ENCODE data around the gene UCN3.

UCN3 gene

DNA sequence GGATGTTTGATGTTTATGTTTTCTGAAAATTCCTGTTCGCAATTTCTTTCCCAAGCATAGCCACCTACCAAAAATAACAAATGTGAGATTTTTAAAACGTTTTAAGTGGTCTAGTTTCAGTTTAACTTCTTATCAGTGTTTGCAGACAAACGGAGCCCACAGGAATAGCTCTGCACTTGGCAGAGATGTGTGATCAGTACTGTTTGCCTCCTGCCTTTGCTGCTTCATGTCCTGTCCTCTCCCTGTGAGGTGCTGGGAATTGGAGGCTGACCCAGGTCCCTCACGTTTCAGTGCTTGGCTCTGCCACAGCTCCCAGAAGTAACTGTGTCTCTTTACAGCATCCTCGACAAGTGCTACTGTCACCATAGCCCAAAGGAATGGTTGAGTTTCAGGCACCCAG, 1.2 kb downstream of the UCN3 start:
- in situ Hi-C loops (cut with HindIII; ENCODE audit: low sequenced_read_pairs): no loop called here

DNA sequence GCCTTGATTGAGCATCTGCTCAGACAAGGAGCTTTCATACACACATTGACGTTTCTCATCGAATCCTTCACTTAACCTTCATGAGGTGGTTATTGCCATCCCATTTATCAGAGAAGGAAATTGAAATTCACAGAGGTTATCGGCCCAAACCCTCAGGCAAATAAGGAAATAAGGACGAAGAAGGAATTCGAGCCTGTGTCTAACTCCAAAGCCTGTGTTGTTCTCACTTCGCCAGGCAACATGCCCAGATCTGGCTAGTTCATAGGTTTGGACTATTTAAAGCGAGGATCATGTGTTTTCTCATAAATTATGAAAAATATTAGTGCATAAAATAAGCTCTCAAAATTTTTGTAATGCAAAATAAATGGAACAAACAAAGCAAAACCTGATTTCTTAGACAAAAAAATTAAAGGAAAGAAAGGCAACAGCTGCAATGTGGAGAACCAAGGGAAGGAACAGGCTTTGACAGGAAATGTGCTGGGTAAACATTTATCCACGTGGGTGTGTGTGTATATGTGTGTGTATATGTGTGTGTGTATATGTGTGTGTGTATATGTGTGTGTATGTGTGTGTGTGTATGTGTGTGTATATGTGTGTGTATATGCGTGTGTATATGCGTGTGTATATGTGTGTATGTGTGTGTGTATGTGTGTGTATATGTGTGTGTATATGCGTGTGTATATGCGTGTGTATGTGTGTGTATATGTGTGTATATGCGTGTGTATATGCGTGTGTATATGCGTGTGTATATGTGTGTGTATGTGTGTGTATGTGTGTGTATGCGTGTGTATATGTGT, 4.8 kb downstream of the UCN3 start:
- in situ Hi-C loops (cut with HindIII; ENCODE audit: low sequenced_read_pairs): no loop called here

DNA sequence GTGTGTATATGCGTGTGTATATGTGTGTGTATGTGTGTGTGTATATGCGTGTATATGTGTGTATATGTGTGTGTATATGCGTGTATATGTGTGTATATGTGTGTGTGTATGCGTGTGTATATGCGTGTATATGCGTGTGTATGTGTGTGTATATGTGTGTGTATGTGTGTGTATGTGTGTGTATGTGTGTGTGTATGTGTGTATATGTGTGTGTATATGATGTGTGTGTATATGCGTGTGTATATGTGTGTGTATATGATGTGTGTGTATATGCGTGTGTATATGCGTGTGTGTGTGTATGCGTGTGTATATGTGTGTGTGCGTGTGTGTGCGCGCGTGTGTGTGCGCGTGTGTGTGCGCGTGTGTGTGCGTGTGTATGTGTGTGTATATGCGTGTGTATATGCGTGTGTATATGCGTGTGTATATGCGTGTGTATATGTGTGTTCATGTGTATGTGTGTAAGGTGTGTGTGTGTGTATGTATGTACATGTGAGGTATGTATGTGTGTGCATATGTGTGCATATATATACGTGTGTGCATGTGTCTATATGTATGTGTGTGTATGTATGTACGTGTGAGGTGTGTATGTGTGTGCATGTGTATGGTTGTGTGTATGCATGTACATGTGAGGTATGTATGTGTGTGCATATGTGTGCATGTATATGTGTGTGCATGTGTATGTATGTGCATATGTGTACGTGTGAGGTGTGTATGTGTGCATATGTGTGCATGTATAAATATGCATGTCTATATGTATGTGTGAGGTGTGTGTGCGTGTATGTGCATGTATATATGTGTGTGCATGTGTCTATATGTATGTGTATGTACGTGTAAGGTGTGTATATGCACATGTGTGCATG, 6.0 kb downstream of the UCN3 start:
- in situ Hi-C loops (cut with HindIII; ENCODE audit: low sequenced_read_pairs): no loop called here

DNA sequence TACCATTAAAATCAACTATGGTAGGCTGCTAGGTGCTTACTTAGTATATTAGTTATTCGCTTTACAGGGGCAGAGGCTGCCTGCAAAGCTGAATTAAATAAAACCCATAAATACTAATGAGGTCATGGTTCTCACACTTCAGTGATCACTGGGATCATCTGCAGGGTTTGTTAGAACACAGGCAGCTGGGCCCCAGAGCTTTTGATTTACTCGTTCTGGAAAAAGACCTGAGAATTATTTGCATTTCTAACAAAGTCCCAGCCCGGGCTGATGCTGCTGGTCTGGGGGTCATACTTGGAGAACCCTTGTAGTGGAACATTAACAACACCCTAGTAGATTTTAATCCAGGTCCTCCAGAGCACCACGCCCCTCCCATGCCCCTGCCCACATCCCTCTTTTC, 8.5 kb downstream of the UCN3 start:
- in situ Hi-C loops (cut with HindIII; ENCODE audit: low sequenced_read_pairs): no loop called here

DNA sequence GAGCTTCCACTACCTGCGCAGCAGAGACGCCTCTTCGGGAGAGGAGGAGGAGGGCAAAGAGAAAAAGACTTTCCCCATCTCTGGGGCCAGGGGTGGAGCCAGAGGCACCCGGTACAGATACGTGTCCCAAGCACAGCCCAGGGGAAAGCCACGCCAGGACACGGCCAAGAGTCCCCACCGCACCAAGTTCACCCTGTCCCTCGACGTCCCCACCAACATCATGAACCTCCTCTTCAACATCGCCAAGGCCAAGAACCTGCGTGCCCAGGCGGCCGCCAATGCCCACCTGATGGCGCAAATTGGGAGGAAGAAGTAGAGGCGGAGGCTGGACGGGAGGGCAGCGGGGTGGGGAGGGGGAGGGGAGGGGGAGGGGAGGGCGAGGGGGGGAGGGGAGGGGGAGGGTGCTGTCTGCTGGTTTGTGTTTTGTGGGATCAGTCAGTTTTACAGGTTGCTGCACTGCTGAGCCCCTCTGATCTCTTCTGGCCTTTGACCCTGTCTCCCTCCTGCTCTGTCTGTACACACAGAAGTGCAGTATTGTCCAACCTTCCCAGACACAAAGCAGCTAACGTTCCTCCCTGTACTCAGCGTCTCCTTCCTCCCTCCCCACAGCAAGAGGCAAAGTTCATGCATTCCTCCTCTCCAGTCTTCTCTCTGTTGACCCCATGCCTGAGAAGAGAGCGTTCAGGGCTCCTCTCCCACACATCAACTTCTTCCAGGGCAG, 9.3 kb downstream of the UCN3 start:
- in situ Hi-C loops (cut with HindIII; ENCODE audit: low sequenced_read_pairs): no loop called here

DNA sequence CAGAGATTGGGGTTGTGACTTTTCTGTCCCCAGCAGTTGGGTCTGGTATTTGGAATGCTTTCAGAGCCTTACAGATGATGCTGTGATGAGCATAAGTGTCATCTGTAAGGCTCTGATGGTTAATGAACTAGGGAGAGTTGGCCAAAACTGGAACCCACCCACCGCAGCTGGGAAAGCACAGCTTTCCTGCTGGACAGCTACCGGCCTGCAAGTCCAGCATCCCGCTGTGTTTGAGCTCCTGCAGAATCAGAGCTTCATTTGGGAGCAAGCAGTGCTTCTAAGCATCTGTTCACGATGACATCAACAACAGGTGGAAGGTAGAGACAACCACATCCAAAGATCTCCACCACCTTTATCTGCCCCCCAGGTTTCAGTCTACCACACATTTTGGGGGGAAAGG, 11.7 kb downstream of the UCN3 start:
- in situ Hi-C loops (cut with HindIII; ENCODE audit: low sequenced_read_pairs): loop anchor here (25.0 kb wide), 1 partner anchor 111 kb away; the partner anchor contains the start of gene CALML5

DNA sequence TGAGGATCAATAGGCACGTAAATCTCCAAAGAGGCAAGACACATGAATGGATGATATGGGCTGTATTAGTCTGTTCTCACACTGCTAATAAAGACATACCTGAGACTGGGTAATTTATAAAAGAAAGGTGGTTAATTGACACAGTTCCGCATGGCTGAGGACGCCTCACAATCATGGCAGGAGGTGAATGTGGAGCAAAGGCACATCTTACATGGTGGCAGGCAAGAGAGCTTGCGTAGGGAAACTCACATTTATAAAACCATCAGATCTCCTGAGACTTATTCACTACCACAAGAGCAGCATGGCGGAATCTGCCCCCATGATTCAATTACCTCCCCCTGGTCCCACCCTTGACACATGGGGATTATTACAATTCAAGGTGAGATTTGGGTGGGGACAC, 14.4 kb downstream of the UCN3 start:
- in situ Hi-C loops (cut with HindIII; ENCODE audit: low sequenced_read_pairs): loop anchor here (25.0 kb wide), 1 partner anchor 108 kb away; the partner anchor contains the start of gene CALML5

DNA sequence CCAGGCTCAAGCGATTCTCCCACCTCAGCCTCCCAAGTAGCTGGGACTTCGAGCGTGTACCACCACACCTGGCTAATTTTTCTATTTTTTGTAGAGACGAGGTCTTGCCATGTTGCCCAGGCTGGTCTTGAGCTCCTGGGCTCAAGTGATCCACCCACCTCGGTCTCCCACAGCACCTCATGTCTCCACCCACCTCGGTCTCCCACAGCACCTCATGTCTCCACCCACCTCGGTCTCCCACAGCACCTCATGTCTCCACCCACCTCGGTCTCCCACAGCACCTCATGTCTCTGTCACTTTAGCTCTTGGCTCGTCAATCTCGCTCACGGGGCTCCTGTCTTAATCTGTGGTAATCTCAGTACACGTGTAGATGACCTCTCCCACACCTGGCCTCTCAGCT, 15.6 kb downstream of the UCN3 start:
- in situ Hi-C loops (cut with HindIII; ENCODE audit: low sequenced_read_pairs): loop anchor here (25.0 kb wide), 1 partner anchor 107 kb away; the partner anchor contains the start of gene CALML5

DNA sequence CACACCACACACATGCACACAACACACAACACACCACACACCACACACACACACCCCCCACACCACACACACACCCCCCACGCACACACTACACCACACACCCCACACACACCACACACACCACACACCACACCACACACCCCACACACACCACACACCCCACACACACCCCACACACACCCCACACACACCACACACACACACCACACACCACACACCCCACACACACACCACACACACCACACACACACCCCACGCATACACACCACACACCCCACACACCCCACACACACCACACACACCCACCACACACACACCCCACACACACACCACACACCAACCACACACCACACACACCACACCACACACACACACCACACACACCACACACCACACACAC, 16.4 kb downstream of the UCN3 start:
- in situ Hi-C loops (cut with HindIII; ENCODE audit: low sequenced_read_pairs): loop anchor here (25.0 kb wide), 1 partner anchor 106 kb away; the partner anchor contains the start of gene CALML5

DNA sequence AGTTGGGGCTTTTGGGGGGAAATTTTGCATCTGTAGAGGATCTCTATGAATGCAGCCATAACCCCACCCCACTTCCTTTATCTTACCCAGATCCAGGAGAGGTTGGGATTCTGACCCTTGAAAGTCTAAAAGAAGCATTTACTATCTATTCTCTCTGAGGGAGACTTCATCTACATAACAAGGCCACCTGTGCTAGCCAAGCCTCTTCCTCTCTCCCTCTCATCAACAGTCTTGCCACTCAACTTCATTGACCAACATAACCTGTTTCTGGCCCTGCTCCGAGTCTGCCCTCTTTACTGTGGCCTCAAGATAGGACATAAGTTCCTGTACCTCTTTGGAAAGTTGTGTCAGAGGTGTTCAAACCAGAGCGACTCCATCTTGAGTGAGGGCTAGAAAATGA, 20.5 kb downstream of the UCN3 start:
- in situ Hi-C loops (cut with HindIII; ENCODE audit: low sequenced_read_pairs): loop anchor here (25.0 kb wide), 1 partner anchor 102 kb away; the partner anchor contains the start of gene CALML5

DNA sequence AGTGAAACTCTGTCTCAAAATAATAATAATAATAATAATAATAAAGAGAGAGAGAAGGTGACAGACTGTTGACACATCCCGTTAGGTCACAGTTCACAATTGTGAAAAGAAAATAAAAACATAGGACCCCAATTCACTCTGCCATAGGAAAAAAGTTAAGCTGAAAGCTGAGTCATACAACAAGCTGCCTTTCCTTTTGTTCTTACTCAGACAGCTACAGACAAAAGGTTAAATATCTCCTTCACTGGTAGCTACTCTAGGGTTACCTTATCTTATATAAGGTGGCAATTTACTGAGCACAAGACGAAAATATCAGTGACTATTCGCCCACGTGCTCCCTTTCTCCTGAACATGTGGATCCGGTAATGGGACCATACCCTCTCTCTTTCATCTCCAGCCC, 22.4 kb downstream of the UCN3 start:
- in situ Hi-C loops (cut with HindIII; ENCODE audit: low sequenced_read_pairs): loop anchor here (25.0 kb wide), 1 partner anchor 100 kb away; the partner anchor contains the start of gene CALML5

DNA sequence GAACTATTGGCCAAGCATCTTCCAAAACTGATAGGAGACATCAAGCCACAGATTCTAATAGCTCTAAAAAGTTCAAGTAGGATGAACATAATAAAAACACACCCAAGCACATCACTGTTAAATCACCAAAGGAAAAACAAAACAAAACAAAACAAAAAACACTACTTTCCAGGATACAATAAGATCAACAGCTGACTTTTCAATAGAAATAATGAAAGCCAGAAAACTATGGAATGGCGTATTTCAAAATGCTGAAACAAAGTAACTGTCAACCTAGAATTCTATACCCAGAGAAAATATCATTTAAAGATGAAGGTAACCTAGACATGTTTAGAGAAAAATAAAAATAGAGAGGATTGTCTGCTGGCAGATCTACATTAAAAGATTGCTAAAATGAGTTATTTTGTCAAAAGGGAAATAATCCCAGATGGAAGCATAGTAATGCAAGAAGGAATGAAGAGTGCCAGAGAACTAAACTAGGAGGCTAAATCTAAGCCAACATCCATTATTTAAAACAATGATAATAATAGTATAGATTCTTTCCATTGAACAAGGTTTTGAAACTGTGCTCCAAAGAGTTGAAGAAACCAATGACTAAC, 25.9 kb downstream of the UCN3 start:
- in situ Hi-C loops (cut with HindIII; ENCODE audit: low sequenced_read_pairs): loop anchor here (25.0 kb wide), 1 partner anchor 97 kb away; the partner anchor contains the start of gene CALML5

DNA sequence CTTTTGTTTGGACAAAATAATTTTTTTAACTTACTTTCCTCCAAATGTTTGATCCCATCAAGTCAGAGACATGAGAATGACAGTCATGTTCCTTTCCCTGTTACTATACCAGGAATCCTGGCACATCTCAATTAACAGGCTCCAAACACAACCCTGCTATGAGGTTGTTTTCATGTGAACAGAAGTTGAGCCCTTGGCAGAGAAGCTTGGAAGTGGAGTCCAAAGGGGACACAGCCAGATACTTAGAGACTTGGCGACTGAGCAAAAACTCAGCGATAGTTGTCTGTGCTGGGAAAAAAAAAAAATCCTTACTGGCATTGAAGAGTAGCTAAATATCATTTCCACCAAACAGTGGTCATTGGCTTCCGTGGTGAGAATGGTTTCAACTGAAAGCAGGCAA, 27.0 kb downstream of the UCN3 start:
- in situ Hi-C loops (cut with HindIII; ENCODE audit: low sequenced_read_pairs): loop anchor here (25.0 kb wide), 1 partner anchor 96 kb away; the partner anchor contains the start of gene CALML5

DNA sequence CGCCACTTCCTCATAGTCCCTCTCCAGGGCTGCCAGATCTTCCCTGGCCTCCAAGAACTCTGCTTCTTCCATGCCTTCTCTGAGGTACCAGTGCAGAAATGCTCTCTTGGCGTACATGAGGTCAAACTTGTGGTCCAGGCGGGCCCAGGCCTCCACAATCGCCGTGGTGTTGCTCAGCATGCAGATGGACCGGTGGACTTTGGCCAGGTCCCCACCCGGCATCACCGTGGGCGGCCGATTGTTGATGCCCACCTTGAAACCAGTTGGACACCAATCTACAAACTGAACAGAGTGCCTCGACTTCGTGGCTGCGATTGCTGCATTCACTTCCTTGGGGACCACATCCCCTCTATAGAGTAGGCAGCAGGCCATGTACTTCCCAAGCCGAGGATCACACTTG, 28.8 kb downstream of the UCN3 start:
- in situ Hi-C loops (cut with HindIII; ENCODE audit: low sequenced_read_pairs): loop anchor here (25.0 kb wide), 1 partner anchor 94 kb away; the partner anchor contains the start of gene CALML5

DNA sequence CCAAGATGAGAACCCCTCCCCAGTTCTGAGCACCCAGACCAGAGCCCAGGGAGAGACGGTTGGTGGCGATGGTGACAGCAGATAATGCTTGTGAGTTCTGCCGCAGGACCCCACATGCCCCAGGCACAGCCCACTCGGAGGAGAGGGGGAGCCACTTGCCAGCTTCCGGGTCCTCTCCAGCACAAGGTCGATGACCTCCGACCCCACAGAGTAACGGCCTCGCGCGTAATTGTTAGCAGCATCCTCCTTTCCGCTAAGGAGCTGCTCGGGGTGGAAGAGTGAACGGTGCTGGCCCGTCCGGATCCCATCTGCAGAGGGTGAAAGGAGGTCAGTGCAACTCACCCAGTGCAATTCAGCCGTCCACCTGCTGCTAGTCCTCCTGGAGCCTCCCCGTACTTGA, 30.4 kb downstream of the UCN3 start:
- in situ Hi-C loops (cut with HindIII; ENCODE audit: low sequenced_read_pairs): loop anchor here (25.0 kb wide), 1 partner anchor 92 kb away; the partner anchor contains the start of gene CALML5

DNA sequence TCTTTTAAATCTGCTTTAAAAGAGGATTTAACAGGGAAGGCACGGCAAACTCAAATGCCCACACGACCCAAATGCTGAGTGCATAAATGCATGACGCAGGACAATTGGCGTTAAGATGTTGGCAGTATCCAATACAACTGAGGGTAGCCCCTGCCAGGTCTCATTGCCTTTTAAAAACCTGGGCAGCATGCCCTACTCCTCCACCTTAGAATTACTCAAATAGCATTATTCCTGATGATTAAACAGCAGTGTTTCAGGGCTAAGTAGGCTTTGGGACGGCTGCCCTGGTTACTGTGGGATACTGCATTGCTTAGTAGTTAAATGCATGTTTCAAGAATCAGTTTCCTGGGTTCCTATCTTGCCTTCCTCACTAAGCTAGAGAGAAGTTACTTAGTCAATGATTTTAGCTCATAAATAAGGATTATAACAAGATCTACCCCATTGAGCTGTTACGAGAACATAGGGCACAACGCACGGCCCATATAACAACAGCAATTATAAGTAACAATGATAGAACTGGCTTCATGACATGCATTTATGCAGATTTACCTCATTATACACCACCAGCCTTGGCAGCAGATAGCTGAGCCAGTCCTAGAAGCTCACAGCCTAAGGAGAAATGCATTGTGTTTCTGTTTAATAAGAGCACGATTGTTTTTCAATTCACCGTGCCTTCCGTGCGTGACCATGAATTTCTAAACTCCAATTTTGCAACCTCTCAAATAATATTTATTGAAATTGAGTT, 32.0 kb downstream of the UCN3 start:
- in situ Hi-C loops (cut with HindIII; ENCODE audit: low sequenced_read_pairs): loop anchor here (25.0 kb wide), 1 partner anchor 91 kb away; the partner anchor contains the start of gene CALML5

DNA sequence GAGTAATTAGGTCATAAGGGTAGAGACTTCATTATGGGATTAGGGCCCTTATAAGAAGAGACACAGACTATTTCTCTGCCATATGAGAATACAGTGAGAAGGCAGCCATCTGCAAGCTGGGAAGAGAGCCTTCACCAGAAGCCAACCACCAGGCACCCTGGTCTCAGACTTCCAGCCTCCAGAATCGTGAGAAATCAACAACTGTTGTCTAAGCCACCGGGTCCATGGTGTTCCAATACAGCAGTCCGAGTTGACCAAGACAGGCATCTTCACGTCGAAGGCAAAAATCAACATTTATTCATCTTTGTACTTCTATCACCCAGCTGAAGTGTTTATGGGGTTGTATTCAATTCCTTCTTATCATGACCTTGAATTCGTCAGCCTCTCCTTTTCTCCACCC, 34.6 kb downstream of the UCN3 start:
- in situ Hi-C loops (cut with HindIII; ENCODE audit: low sequenced_read_pairs): loop anchor here (25.0 kb wide), 1 partner anchor 88 kb away; the partner anchor contains the start of gene CALML5

DNA sequence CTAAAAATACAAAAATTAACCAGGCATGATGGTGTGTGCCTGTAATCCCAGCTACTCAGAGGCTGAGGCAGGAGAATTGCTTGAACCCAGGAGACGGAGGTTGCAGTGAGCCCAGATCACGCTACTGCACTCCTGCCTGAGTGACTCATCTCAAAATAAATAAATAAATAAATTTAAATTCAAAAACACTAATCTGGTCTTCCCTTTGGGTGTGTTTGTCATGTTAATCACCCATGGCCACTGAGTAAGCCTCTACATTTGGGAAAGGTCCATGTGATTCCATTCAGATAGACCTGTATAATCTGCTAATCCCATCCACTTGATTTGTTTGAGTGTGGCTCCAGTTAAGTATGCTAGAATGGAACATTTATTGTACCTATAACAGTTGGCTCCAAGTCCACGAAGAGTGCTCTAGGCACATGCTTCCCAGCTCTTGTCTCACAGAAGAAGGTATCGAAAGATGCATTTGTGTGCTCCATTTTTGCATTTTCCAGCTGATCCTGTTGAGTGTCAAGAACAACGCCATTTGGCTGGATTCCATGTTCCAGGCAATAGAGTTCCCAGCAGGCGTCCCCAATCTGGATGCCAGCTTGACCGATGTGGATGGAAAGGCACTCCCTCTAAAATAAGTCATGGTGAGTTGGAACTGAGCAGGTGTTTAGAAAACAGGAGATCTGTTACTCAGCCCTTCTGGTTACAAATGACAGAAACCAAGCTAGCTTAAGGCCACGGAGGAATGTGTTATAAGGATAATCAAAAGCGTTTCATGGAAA, 35.9 kb downstream of the UCN3 start:
- in situ Hi-C loops (cut with HindIII; ENCODE audit: low sequenced_read_pairs): no loop called here

DNA sequence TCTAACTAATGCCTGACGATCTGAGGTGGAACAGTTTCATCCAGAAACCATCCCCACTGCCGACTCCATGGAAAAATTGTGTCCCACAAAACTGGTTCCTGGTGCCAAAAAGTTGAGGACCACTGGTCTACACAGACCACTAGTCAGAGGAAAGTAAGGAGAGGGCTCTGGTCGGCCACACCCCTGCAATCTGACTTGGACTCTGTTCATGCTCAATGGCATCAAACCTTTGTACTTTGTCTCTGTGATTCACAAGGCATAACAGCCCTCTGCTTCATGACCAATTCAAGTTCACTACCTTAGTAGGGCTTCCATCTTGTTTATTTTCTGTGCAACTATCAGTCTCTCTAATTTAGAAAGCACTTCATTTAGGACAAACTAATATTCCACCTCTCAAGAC, 38.0 kb downstream of the UCN3 start:
- in situ Hi-C loops (cut with HindIII; ENCODE audit: low sequenced_read_pairs): no loop called here
